ENCODE measurements around the gene TRABD2A. TPM values are rescaled to one million over a fixed set of nuclear protein-coding genes. Genes with fewer than 3 reads are reported as not detected.

TRABD2A gene
- polyA plus RNA-seq, 1 donor (not counting 4 experiments of a cell fraction or from before 2014, with no cell fraction given) = 0.54 TPM

- no peaks in the 10 kb centered on the region for H4K20me1 ChIP-seq (ENCODE audit: control insufficient read depth, extremely low read depth, insufficient read depth, low read length)
- H3K9me3 ChIP-seq (ENCODE audit: control insufficient read depth, low read depth, low read length) = no peaks in the 10 kb centered on the region
- H2AFZ ChIP-seq (ENCODE audit: control insufficient read depth, low read length) = no peak overlapping the region
- dilution Hi-C loops (cut with MboI; ENCODE audit: extremely low pct_ligation_motif_present, low sequenced_read_pairs) = no loop called here
- H3K27me3 ChIP-seq (ENCODE audit: control insufficient read depth, extremely low read depth, insufficient read depth, low read length) = no peaks in the 10 kb centered on the region
- peaks cover 10% of the 10 kb centered on the region for H3K4me1 ChIP-seq (ENCODE audit: control insufficient read depth, extremely low read depth, insufficient read depth, low read length)
- H3K9ac ChIP-seq (ENCODE audit: control insufficient read depth, extremely low read depth, insufficient read depth, low read length) = no peak overlapping the region
- H3K27ac ChIP-seq (ENCODE audit: control insufficient read depth, insufficient read depth, low read length) = no peak overlapping the region
- H3K4me2 ChIP-seq (ENCODE audit: control insufficient read depth, extremely low read depth, insufficient read depth, low read depth, low read length) = no peak overlapping the region
- no peak for FAIRE-seq
- DNase-seq (ENCODE audit: low read depth, low spot score) = no peak
- TF ChIP-seq CTCF (optimal IDR thresholded peaks at IDR 0.05 in 1 of 3, IDR thresholded peaks at IDR 0.05 in 1 of 3, conservative IDR thresholded peaks at IDR 0.05 in 1 of 3; ENCODE audit: extremely low read depth in 1 of 3, insufficient read depth in 2 of 3, low read length in 3 of 3) (no peak), EZH2 (IDR thresholded peaks at IDR 0.05; ENCODE audit: low read length) (no peak)
- H3K36me3 ChIP-seq (ENCODE audit: control insufficient read depth in 2 of 2, extremely low read depth in 1 of 2, insufficient read depth in 2 of 2, low read length in 2 of 2) = no peaks in the 10 kb centered on the region
- no peaks in the 10 kb centered on the region for H3K79me2 ChIP-seq (ENCODE audit: control insufficient read depth, insufficient read depth, low read length)
- no peak overlapping the region for H3K4me3 ChIP-seq (ENCODE audit: control insufficient read depth in 2 of 3, extremely low read depth in 1 of 3, insufficient read depth in 2 of 3, low read depth in 1 of 3, low read length in 3 of 3)
- no peaks in the 10 kb centered on the region for H3K9me1 ChIP-seq (ENCODE audit: control insufficient read depth, extremely low read depth, insufficient read depth, low read length)
These were observed 94.9 kb downstream of the TRABD2A start for GRCh38 chr2:84785950-84786349.

- no peak overlapping the region for H3K4me2 ChIP-seq (ENCODE audit: control insufficient read depth, extremely low read depth, insufficient read depth, low read depth, low read length)
- H3K36me3 ChIP-seq (ENCODE audit: control insufficient read depth in 2 of 2, extremely low read depth in 1 of 2, insufficient read depth in 2 of 2, low read length in 2 of 2) = no peaks in the 10 kb centered on the region
- H2AFZ ChIP-seq (ENCODE audit: control insufficient read depth, low read length) = no peak overlapping the region
- no peaks in the 10 kb centered on the region for H3K79me2 ChIP-seq (ENCODE audit: control insufficient read depth, insufficient read depth, low read length)
- peaks cover 10% of the 10 kb centered on the region for H3K4me1 ChIP-seq (ENCODE audit: control insufficient read depth, extremely low read depth, insufficient read depth, low read length)
- TF ChIP-seq EZH2 (IDR thresholded peaks at IDR 0.05; ENCODE audit: low read length) = no peak
- TF ChIP-seq CTCF (optimal IDR thresholded peaks at IDR 0.05 in 1 of 3, IDR thresholded peaks at IDR 0.05 in 1 of 3, conservative IDR thresholded peaks at IDR 0.05 in 1 of 3; ENCODE audit: extremely low read depth in 1 of 3, insufficient read depth in 2 of 3, low read length in 3 of 3) = no peak
- no peaks in the 10 kb centered on the region for H3K9me3 ChIP-seq (ENCODE audit: control insufficient read depth, low read depth, low read length)
- H4K20me1 ChIP-seq (ENCODE audit: control insufficient read depth, extremely low read depth, insufficient read depth, low read length) = no peaks in the 10 kb centered on the region
- no peak overlapping the region for H3K4me3 ChIP-seq (ENCODE audit: control insufficient read depth in 2 of 3, extremely low read depth in 1 of 3, insufficient read depth in 2 of 3, low read depth in 1 of 3, low read length in 3 of 3)
- H3K27me3 ChIP-seq (ENCODE audit: control insufficient read depth, extremely low read depth, insufficient read depth, low read length) = no peaks in the 10 kb centered on the region
- H3K27ac ChIP-seq (ENCODE audit: control insufficient read depth, insufficient read depth, low read length) = no peak overlapping the region
- H3K9me1 ChIP-seq (ENCODE audit: control insufficient read depth, extremely low read depth, insufficient read depth, low read length) = no peaks in the 10 kb centered on the region
- dilution Hi-C loops (cut with MboI; ENCODE audit: extremely low pct_ligation_motif_present, low sequenced_read_pairs) = no loop called here
- DNase-seq (ENCODE audit: low read depth, low spot score) = no peak
- H3K9ac ChIP-seq (ENCODE audit: control insufficient read depth, extremely low read depth, insufficient read depth, low read length) = no peak overlapping the region
- no peak for FAIRE-seq
These were observed 98.0 kb downstream of the TRABD2A start for GRCh38 chr2:84782717-84783442.

Data from keratinocyte (primary cell).